ENCODE results near the gene APOA5. TPM values are rescaled to one million over a fixed set of nuclear protein-coding genes. Genes with fewer than 3 reads are reported as not detected.
A peak's percentile ranks its signal among the peaks of the same experiment; 100 is the strongest.

Gene APOA5
- total and polyA plus RNA-seq, 2 of the 13 experiments (the other 11 are each of a cell fraction or from before 2014, with no cell fraction given): 44.0 to 49.1 TPM

DNA sequence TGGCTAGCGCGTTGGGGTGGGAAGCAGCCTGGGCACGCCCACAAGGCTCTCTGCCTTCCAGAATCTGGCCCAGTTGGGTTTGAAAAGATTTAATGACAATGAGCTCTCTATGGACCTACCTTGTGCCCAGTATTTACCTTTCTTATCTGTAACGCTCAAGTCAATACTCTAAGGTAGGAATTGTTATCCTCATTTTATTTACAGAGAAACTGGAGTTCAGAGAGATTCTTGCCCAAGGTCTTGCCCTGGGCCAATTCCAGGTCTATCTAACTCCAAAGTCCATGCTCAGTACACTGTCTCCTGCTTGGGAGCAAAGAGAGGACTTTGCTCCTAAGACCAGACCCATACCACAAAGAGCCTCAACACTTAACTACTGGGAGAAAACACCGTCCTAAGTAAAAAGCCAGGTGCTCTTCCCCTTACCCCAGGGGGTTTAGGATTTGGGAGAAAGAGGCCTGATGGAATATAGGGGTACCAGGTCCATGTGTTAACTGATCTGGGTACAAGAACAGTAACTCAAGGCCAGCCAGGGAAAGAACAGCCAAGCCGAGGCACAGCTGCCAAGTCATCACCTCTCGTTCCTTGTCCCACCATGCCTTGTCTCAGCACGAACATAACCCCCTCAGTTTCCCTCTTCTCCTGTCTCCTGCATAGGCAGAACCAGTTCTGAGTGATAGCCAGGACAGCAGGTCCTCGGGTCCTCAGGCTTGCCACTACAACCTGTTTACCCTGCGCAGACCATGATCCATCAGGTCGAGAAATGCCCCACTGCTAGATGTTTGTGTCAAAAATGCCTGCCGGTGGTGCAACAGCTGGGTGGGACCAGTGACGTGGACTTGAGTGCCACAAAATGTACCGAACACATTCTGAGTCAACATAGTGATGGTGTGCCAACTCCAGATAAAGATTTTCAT, 16.8 kb upstream of the APOA5 start (continued):
- TF ChIP-seq DBP (CRISPR knock-in tag; IDR thresholded peaks at IDR 0.05; ENCODE audit: not compliant biosample characterization): peak; percentile 10
- peak; percentile 71; the same call in 1 of the 2 replicates for TF ChIP-seq MEIS2 (CRISPR knock-in tag; IDR thresholded peaks at IDR 0.05)
- no peak for TF ChIP-seq ZBTB40 (IDR thresholded peaks at IDR 0.05)
- peak; percentile 16; the same call in 1 of the 2 replicates for TF ChIP-seq ZBTB40 (CRISPR knock-in tag; IDR thresholded peaks at IDR 0.05)
- TF ChIP-seq, protein P1, sequence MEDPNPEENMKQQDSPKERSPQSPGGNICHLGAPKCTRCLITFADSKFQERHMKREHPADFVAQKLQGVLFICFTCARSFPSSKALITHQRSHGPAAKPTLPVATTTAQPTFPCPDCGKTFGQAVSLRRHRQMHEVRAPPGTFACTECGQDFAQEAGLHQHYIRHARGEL (CRISPR knock-in tag; IDR thresholded peaks at IDR 0.05): no peak
- TF ChIP-seq, protein P2, sequence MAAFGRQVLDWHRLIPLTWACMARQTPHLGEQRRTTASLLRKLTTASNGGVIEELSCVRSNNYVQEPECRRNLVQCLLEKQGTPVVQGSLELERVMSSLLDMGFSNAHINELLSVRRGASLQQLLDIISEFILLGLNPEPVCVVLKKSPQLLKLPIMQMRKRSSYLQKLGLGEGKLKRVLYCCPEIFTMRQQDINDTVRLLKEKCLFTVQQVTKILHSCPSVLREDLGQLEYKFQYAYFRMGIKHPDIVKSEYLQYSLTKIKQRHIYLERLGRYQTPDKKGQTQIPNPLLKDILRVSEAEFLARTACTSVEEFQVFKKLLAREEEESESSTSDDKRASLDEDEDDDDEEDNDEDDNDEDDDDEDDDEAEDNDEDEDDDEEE (CRISPR knock-in tag; IDR thresholded peaks at IDR 0.05): no peak
- peak; percentile 47; the same call in 1 of the 2 replicates for TF ChIP-seq POGK (CRISPR knock-in tag; conservative IDR thresholded peaks at IDR 0.05)
- no peak; the same call in 1 of the 2 replicates for TF ChIP-seq ZNF691 (CRISPR knock-in tag; IDR thresholded peaks at IDR 0.05; ENCODE audit: borderline replicate concordance, low read depth)
- peak; percentile 81; the same call in 1 of the 2 replicates for TF ChIP-seq SIX4 (CRISPR knock-in tag; IDR thresholded peaks at IDR 0.05)
- 0 out of 2 replicates have a peak, but pooled peaks have one; percentile 51 for TF ChIP-seq TOPORS (CRISPR knock-in tag; IDR thresholded peaks at IDR 0.05)
- TF ChIP-seq RAD21 (CRISPR knock-in tag; IDR thresholded peaks at IDR 0.05): no peak

All from HepG2 (cell line).